RWPE1 (cell line): ENCODE results near the gene TRPM5.

Experiments used
- CTCF ChIA-PET: fragments of 350-600 bp; sonication (Branson Sonifier 250); formaldehyde crosslinking; extraction: SDS; loops from one replicate; lab custom pipeline; 2021; lab: Yijun Ruan, JAX
- POLR2A ChIA-PET: fragments of 400-600 bp; formaldehyde crosslinking; extraction: SDS; loops from one replicate; lab custom pipeline; 2020; ENCODE audit warnings: antibody characterized with exemption; ENCODE audit not compliant: low non-redundant PET; lab: Yijun Ruan, JAX
- DNase-seq: peaks from one replicate; pipeline ENCODE4 v3.0.0; 2012; ENCODE audit warnings: low spot score
- H3K27ac ChIP-seq: fragments of 450-650 bp; 2 replicates; pipeline ENCODE4 v1.5.1; 2017
- CTCF ChIP-seq: fragments of 450-650 bp; conservative IDR thresholded peaks from 2 replicates; pipeline ENCODE4 v1.5.1; 2017; ENCODE audit warnings: low read depth, mild to moderate bottlenecking

The TRPM5 gene

GRCh38 chr11:2458321-2458720 is 14.0 kb upstream of the TRPM5 start:
- POLR2A ChIA-PET, result no interaction called here
- no peak overlapping the region for H3K27ac ChIP-seq
- CTCF ChIA-PET, result no interaction called here
- no peak for DNase-seq
- no peak for TF ChIP-seq CTCF

GRCh38 chr11:2453436-2453835 is 9.1 kb upstream of the TRPM5 start:
- DNase-seq, result no peak
- no peak overlapping the region for H3K27ac ChIP-seq
- ChIA-PET CTCF (no interaction called here), POLR2A (no interaction called here)
- TF ChIP-seq CTCF, result no peak

GRCh38 chr11:2452321-2453012 is 8.2 kb upstream of the TRPM5 start:
- ChIA-PET CTCF (interaction anchor here (0.6 to 1.2 kb wide), 2 partner anchors 79 to 492 kb away, joined by 4 to 8 read pairs; no protein-coding TSS in a partner anchor), POLR2A (no interaction called here)
- DNase-seq, result no peak
- no peak for TF ChIP-seq CTCF
- H3K27ac ChIP-seq, result no peak overlapping the region

- CTCF ChIA-PET, result interaction anchor here (0.6 to 1.2 kb wide), 2 partner anchors 80 to 441 kb away, joined by 4 to 8 read pairs; no protein-coding TSS in a partner anchor
- TF ChIP-seq CTCF, result no peak
- DNase-seq, result no peak
- no peak overlapping the region for H3K27ac ChIP-seq
- POLR2A ChIA-PET, result no interaction called here
Measured at GRCh38 chr11:2451916-2452315, 7.6 kb upstream of the TRPM5 start.

GRCh38 chr11:2451336-2451735 is 7.0 kb upstream of the TRPM5 start:
- ChIA-PET CTCF (interaction anchor here (0.6 kb wide), 1 partner anchor 441 kb away, joined by 4 read pairs; no protein-coding TSS in a partner anchor), POLR2A (no interaction called here)
- no peak for DNase-seq
- no peak for TF ChIP-seq CTCF
- H3K27ac ChIP-seq, result no peak overlapping the region

GRCh38 chr11:2450321-2451041 is 6.2 kb upstream of the TRPM5 start:
- no peak for DNase-seq
- CTCF ChIA-PET, result no interaction called here
- no peak overlapping the region for H3K27ac ChIP-seq
- POLR2A ChIA-PET, result interaction anchor here (0.7 kb wide), 1 partner anchor 9 kb away, joined by 3 read pairs; no protein-coding TSS in a partner anchor
- no peak for TF ChIP-seq CTCF
